Smooth muscle cell (in vitro differentiated cells): ENCODE results near the gene KRTAP10-6. TPM values are rescaled to one million over a fixed set of nuclear protein-coding genes. Genes with fewer than 3 reads are reported as not detected.

Source experiments
- DNase-seq: peaks from one replicate; lab custom pipeline; 2025; ENCODE audit not compliant: unreplicated experiment; lab: John Stamatoyannopoulos, UW
- H2AFZ ChIP-seq: fragments of 200-600 bp; sonication (generic); 2 replicates; pipeline ENCODE4 v1.6.0; 2016; ENCODE audit warnings: antibody characterized with exemption, low read depth, mild to moderate bottlenecking
- H3F3A ChIP-seq: fragments of 200-600 bp; sonication (generic); 2 replicates; pipeline ENCODE4 v1.6.0; 2017; ENCODE audit warnings: antibody characterized with exemption, low read depth
- H3K27ac ChIP-seq: fragments of 200-600 bp; sonication (generic); 2 replicates; pipeline ENCODE4 v1.5.1; 2016; ENCODE audit warnings: low read depth, mild to moderate bottlenecking
- H3K27me3 ChIP-seq: fragments of 200-600 bp; sonication (generic); 2 replicates; pipeline ENCODE4 v1.6.1; 2016; ENCODE audit warnings: low read depth, mild to moderate bottlenecking
- H3K36me3 ChIP-seq: fragments of 200-600 bp; sonication (generic); 2 replicates; pipeline ENCODE4 v1.5.1; 2016; ENCODE audit warnings: low read depth
- H3K4me1 ChIP-seq: fragments of 200-600 bp; sonication (generic); 2 replicates; pipeline ENCODE4 v1.5.1; 2016; ENCODE audit warnings: low read depth
- H3K4me2 ChIP-seq: fragments of 200-600 bp; sonication (generic); 2 replicates; pipeline ENCODE4 v1.6.0; 2016; ENCODE audit warnings: mild to moderate bottlenecking
- H3K4me3 ChIP-seq: fragments of 200-600 bp; sonication (generic); 2 replicates; pipeline ENCODE4 v1.5.1; 2016; ENCODE audit warnings: mild to moderate bottlenecking
- H3K79me2 ChIP-seq: fragments of 200-600 bp; sonication (generic); 2 replicates; pipeline ENCODE4 v1.6.0; 2016; ENCODE audit warnings: low read depth, mild to moderate bottlenecking
- H3K9ac ChIP-seq: fragments of 200-600 bp; sonication (generic); 2 replicates; pipeline ENCODE4 v1.6.0; 2016; ENCODE audit warnings: low read depth
- H3K9me3 ChIP-seq: fragments of 200-600 bp; sonication (generic); replicated peaks from 2 replicates; pipeline ENCODE4 v1.5.1; 2016; ENCODE audit warnings: low read depth
- H4K20me1 ChIP-seq: fragments of 200-600 bp; sonication (generic); 2 replicates; pipeline ENCODE4 v1.6.0; 2016; ENCODE audit warnings: low read depth
- WGBS: methylation state at CpG from one replicate; pipeline ENCODE4 v1.1.7; 2016; ENCODE audit warnings: low lambda C conversion rate; 5-methylcytosine and 5-hydroxymethylcytosine counted together
- polyA plus RNA-seq: library from polyadenylated mRNA; unstranded; fragments of >200 nt; fragmentation: Nextera tagmentation; extraction: Ambion mirVana; gene quantifications from 2 replicates; pipeline ENCODE4 v1.2.1, GENCODE V29; 2016
- total RNA-seq: library from RNA; depleted of rRNA; stranded (reverse); fragments of >200 nt; gene quantifications from 2 replicates; pipeline ENCODE4 v1.2.3, GENCODE V29; 2014
- TF ChIP-seq, protein P1 (sequence below): fragments of 200-600 bp; sonication (generic); IDR thresholded peaks from 2 replicates; pipeline ENCODE4 v1.5.1; 2017; ENCODE audit warnings: borderline replicate concordance, mild to moderate bottlenecking, antibody characterized with exemption; ENCODE audit not compliant: insufficient read depth, poor library complexity, severe bottlenecking

The KRTAP10-6 gene
- total and polyA plus RNA-seq, 2 experiments from 2014 or later: 0.38 TPM; not detected in 1

DNA sequence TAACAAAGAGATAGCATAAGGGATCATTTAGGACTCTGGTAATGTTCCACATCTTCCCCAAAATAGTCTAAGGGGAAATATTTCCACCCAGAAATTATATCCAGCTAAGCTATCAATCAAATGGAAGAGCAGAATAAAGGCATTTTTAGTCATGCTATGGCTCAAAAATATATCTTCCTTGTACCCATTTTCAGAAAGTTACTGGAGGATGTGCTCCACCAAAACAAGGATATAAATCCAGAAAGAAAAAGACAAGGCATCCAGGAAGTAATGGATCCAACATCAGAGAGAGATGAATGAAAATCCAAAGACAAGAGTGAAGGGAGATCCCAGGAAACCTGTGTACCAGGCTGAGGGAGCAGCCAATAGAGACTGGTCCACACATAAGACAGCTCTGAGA, 16.9 kb upstream of the KRTAP10-6 start:
- Histone ChIP-seq H3K4me3 (no peak overlapping the region), H3F3A (no peaks in the 10 kb centered on the region), H3K4me2 (no peak overlapping the region), H3K4me1 (no peaks in the 10 kb centered on the region), H3K9me3 (peaks cover 9% of the 10 kb centered on the region), H3K79me2 (no peaks in the 10 kb centered on the region), H3K27me3 (no peaks in the 10 kb centered on the region), H2AFZ (no peak overlapping the region), H3K9ac (no peak overlapping the region), H3K27ac (no peak overlapping the region), H4K20me1 (no peaks in the 10 kb centered on the region), H3K36me3 (no peaks in the 10 kb centered on the region)
- no peak for DNase-seq
- TF ChIP-seq, protein P1, sequence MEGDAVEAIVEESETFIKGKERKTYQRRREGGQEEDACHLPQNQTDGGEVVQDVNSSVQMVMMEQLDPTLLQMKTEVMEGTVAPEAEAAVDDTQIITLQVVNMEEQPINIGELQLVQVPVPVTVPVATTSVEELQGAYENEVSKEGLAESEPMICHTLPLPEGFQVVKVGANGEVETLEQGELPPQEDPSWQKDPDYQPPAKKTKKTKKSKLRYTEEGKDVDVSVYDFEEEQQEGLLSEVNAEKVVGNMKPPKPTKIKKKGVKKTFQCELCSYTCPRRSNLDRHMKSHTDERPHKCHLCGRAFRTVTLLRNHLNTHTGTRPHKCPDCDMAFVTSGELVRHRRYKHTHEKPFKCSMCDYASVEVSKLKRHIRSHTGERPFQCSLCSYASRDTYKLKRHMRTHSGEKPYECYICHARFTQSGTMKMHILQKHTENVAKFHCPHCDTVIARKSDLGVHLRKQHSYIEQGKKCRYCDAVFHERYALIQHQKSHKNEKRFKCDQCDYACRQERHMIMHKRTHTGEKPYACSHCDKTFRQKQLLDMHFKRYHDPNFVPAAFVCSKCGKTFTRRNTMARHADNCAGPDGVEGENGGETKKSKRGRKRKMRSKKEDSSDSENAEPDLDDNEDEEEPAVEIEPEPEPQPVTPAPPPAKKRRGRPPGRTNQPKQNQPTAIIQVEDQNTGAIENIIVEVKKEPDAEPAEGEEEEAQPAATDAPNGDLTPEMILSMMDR: no peak

DNA sequence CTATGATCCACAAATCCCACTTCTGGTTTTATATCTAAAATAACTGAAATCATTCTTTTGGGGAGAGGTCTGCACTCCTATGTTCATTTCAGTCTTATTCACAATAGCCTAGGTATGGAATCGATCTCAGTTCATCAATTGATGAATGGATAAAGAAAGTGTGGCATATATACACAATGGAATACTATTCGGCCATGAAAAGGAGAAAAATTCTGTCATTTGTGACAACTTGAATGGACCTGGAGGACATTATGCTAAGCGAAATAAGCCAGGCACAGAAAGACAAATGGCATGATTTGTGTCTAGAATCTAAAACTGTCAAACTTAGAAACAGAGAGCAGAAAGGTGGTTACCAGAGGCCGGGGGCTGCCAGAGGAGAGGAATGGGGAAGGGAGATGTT, 14.2 kb upstream of the KRTAP10-6 start:
- DNase-seq: no peak
- 79% methylated on average over 4 of the region's 4 CpGs for WGBS

DNA sequence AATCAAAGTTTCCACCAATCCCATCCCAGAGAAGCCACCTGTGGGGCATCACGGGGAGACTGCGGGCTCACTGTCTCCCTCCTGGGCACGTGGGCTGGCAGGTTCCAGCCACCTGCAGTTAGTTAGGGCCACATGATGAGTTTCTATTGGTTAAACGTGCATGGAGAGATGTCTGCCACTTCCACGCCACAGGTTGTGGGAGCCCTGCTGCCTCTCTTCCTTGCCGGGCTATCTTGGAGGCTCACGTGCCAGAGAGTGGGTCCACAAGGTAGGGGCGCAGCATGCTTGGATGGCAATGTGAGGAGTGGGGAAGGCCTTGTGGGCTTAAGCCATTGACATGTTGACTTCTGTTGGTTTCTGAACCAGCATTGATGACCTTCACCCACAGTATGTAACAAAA, 11.6 kb upstream of the KRTAP10-6 start:
- no peak overlapping the region for H3K4me3 ChIP-seq
- no peaks in the 10 kb centered on the region for H4K20me1 ChIP-seq
- TF ChIP-seq, protein P1: no peak
- H3K27ac ChIP-seq: no peak overlapping the region
- no peaks in the 10 kb centered on the region for H3K27me3 ChIP-seq
- no peak for DNase-seq
- H3K79me2 ChIP-seq: no peaks in the 10 kb centered on the region
- no peak overlapping the region for H2AFZ ChIP-seq
- no peaks in the 10 kb centered on the region for H3F3A ChIP-seq
- H3K9ac ChIP-seq: no peak overlapping the region
- no peaks in the 10 kb centered on the region for H3K9me3 ChIP-seq
- H3K4me2 ChIP-seq: no peak overlapping the region
- 91% methylated on average over 8 of the region's 8 CpGs for WGBS
- no peaks in the 10 kb centered on the region for H3K36me3 ChIP-seq
- H3K4me1 ChIP-seq: peaks cover 4% of the 10 kb centered on the region

More for the DNA sequence above, 14.2 kb upstream of the KRTAP10-6 start:
- H4K20me1 ChIP-seq: no peaks in the 10 kb centered on the region
- H3K79me2 ChIP-seq: no peaks in the 10 kb centered on the region
- H3K36me3 ChIP-seq: no peaks in the 10 kb centered on the region
- TF ChIP-seq, protein P1: no peak
- peaks cover 6% of the 10 kb centered on the region for H3K9me3 ChIP-seq
- H3K27ac ChIP-seq: no peak overlapping the region
- no peak overlapping the region for H3K4me2 ChIP-seq
- H3K4me3 ChIP-seq: no peak overlapping the region
- H3K9ac ChIP-seq: no peak overlapping the region
- H3K4me1 ChIP-seq: no peaks in the 10 kb centered on the region
- no peaks in the 10 kb centered on the region for H3F3A ChIP-seq
- no peak overlapping the region for H2AFZ ChIP-seq
- H3K27me3 ChIP-seq: no peaks in the 10 kb centered on the region

DNA sequence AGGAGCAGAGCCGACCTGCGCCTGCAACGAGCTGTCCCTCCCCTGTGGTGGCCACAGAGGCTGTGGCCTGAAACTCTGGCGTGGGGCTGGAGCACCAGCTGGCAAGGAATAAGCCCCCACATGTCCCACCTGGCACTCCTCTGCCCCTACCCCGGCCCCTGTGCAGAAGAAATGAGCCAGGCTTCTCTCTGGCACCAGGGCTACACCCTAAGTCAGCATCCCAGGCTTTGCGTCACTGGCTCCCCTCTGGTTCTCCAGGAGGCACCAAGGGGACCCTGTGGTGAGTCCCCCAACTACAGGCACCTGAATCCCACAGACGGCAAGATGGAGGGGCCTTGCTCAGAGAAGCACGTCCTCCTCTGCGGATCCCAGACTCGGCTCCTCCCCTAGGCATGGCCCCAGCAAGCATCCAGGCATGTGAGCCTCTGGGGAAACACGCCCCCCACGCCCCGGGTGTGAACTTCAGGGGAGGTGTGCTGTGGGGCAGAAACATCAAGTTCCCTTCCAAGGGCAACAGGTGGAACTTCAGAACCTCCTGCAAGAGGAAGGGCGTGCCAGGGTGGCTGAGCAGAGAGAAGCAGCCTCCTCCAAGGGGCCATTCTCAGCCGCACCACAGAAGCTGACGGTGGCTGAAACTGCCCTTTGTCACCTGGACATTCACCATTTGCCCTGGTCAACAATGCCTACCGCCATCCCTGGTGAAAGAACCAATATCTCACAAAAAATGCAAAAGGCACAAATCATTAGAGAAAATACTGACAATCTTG, 11.0 kb upstream of the KRTAP10-6 start:
- Histone ChIP-seq H3K27me3 (no peaks in the 10 kb centered on the region), H3K36me3 (no peaks in the 10 kb centered on the region), H3K27ac (no peak overlapping the region), H2AFZ (no peak overlapping the region), H3K4me2 (no peak overlapping the region), H3K4me1 (peaks cover 4% of the 10 kb centered on the region), H3F3A (no peaks in the 10 kb centered on the region), H3K79me2 (no peaks in the 10 kb centered on the region), H3K9ac (no peak overlapping the region), H3K9me3 (no peaks in the 10 kb centered on the region), H4K20me1 (no peaks in the 10 kb centered on the region), H3K4me3 (no peak overlapping the region)
- 70% methylated on average over 17 of the region's 17 CpGs for WGBS
- no peak for DNase-seq
- TF ChIP-seq, protein P1: no peak
